ENCODE data around the gene GALNT18. TPM values are rescaled to one million over a fixed set of nuclear protein-coding genes. Genes with fewer than 3 reads are reported as not detected.
A peak's percentile ranks its signal among the peaks of the same experiment; 100 is the strongest.

Gene GALNT18
- 10 to 100 TPM; 26.9 to 29.0 (median 27.2) TPM for polyA plus RNA-seq (ENCODE audit: insufficient read length in 4 of 4)

DNA sequence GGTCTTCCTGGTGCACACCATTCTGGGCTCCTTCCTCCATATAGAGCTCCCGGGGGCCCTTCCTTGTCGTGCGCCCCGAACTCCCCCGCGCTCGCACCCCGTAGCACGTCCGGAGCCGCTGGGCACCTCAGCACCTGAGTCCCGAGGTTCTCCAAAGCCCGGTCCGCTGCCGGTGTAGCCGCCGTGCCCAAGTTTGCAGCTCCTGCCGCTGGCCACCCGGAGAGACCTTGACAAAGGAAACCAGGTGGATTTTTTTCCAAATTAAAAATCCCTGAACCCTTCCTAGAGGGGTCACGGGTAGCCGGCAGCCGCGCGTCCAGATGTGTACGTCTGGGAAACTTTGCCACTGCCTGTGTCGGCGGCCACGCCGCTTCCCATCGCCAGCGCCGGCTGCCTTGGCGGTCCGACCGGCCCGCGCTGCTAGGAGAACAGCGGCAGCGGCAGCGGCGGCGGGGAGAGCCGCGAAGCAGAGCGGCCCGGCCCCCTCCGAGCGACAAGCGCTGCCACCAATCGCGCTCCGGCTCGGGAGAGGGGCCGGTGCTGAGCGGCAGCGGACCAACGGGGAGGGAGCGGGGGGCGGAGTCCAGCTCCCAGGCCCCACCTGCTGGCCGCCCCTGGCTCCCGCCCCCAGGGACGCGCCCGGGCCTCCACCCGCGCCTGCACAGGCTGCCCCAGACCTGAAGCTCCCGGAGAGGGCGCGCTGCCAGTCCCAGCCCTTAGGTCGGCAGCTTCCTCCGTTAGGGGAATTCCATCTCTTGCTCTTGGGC lies at the start of gene GALNT18:
Gene GALNT18, minus strand, starts transcription at position 433 of the 767 bp plus-strand sequence.
- DNase-seq (ENCODE audit: low read depth in 4 of 4, low spot score in 3 of 4), result peak; percentile 82 to 89 (median 88)

DNA sequence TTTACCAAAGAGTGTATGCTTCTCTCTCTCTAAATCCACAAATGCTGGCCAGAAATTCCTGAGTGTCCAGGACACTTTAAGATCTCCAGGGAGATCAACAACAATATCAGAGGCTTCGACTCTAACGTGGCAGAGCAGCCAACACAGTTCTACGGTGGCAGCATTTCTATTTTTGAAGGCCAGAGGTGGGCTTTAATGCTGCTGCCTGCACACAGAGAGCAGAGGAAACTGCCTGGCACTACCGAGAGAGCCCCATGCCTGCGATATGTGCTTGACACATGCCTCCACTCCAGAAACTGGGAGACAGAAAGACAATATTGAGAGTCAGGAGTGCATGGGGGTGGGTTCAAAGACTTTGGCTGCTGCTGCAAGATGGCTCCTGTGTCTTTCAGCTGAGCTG lies 48.8 kb upstream of the GALNT18 start:
- no peak for DNase-seq (ENCODE audit: low read depth in 4 of 4, low spot score in 3 of 4)

DNA sequence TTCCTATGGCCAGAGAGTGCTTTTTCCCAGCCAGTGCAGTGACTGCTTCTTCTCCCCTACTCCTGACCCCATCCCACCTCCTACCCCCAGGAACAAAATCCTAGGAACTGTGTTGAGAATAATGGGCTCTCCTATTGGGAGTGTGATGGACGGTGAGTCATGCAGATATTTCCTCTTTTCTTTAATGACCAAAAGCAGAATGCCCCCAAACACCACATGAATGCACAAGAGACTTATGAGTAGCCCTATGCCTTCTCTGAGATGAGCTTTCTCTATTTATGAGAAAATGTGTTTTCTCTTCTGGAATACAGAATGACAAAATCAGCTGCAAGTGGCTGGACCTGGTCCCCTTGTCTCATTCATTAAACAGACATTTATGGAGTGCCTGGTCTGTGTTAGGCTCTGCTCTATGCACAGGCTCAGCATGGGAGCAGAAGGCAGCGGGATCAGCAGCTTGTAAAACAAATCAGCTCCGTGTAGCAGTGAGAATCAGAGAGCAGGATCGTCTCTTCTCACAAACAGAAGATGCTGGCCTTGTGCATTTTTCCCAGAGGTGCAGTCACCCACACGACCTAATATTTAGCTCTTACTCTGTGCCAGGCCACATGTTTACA lies 47.5 kb upstream of the GALNT18 start:
- DNase-seq (ENCODE audit: low read depth in 4 of 4, low spot score in 3 of 4), result no peak

DNA sequence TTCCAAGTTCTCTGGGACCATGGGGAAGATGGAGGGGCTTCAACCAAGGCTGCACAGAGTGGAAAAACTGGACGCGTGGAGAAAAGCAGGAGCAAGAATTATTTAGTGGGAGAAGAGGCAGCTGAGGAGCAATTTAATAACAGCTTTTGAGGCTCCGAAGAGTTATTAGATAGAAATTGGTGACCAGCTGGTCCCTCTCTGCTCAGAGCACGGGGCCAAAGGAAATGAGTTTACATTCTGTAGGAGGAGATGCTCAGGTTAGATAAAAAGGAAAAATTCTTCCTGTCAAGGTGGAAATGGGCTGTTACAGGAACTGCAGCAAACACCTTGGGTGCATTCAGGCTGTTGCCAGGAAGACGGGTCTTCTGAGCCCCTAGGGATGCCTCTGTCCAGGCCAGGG lies 47.0 kb upstream of the GALNT18 start:
- no peak for DNase-seq (ENCODE audit: low read depth in 4 of 4, low spot score in 3 of 4)

DNA sequence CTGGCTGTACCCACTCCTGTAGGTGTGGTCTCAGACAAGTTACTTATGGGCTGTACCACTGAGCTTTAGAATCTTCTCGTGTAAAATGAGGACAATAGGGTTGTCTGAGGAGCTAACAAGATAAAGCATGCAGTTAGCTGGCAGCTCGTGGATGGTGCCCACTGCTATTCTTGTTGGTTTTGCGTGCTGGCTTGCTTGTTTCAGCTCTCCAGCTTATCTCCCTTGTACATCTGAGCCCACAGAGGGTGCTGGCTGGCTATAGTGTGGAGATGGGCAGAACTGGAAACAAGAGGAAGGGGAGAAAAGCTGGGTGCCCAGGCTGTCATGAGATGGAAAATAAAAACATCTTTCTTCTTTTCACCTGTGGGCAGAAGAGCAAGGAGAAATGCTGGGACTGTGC lies 46.5 kb upstream of the GALNT18 start:
- no peak for DNase-seq (ENCODE audit: low read depth in 4 of 4, low spot score in 3 of 4)

DNA sequence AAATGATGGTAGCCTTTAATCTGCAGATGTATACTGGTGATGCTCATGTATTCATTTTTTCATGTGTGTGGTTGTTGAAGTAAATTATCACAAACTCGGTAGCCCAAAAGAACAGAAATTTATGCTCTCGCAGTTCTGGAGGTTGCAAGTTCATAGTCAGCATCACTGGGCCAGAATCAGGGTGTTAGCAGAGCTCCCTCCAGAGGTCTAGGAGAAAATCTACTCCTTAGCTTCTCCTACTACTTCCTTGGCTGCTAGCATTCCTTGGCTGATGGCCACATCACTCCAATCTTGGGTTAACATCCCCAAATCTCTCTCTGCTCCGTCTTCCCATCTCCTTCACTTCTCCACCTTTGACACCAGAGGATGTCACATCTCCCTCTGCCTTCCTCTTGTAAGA lies 45.3 kb upstream of the GALNT18 start:
- DNase-seq (ENCODE audit: low read depth in 4 of 4, low spot score in 3 of 4), result no peak

DNA sequence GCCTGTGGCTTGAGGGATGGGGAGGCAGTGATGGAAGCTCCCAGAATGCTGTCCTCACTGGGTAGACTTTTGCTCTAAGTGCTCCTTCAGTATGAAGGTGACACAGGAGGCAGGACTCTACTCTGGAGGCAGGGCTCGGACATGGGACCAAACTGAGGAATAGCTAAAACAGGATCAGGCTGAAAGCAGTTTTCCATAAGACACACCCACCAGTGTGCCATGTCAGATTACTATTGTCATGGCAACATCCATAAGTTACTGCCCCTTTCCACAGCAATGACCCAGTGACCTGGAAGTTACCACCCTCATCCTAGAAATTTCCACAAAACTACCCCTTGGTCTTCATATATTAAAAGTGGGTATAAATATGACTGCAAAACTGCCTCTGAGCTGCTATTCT lies 43.6 kb upstream of the GALNT18 start:
- no peak for DNase-seq (ENCODE audit: low read depth in 4 of 4, low spot score in 3 of 4)

DNA sequence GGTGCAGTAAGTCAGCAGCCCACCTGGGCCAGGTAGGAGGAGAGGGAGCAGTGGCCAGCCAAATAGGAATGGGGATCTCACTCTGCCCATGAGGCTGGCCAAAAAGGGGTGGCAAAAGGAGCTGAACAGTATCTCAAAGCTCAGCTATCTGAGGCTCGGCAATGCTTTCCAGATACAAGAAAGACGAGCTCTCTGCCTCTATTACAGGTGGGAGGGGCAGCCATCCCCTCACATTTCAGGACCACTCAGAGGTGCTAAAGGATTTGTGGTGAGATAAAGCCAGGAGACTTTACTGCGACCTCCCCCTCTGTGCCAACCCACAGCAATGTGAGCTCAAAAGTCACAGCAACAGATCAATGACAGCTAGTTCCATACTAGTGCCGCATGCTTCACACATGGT lies 42.1 kb upstream of the GALNT18 start:
- no peak for DNase-seq (ENCODE audit: low read depth in 4 of 4, low spot score in 3 of 4)

DNA sequence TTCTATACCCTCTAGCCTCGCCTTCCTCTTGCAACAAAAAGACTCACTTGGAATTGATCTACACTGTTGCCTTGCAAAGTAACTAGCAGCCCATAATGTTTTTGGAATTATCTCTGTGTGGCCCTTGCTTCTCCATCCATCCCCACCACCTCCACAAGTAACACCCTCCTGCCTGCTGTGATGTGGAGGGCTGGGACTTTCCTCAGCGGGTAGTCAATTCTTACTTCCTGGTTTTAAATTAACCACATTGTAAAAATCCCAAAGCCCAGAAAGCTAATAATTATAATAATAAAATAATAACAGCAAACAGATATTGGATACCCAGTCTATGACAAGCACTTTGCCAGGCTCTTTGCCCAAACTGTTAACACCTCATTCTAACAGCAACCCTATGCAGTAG lies 40.8 kb upstream of the GALNT18 start:
- no peak for DNase-seq (ENCODE audit: low read depth in 4 of 4, low spot score in 3 of 4)

DNA sequence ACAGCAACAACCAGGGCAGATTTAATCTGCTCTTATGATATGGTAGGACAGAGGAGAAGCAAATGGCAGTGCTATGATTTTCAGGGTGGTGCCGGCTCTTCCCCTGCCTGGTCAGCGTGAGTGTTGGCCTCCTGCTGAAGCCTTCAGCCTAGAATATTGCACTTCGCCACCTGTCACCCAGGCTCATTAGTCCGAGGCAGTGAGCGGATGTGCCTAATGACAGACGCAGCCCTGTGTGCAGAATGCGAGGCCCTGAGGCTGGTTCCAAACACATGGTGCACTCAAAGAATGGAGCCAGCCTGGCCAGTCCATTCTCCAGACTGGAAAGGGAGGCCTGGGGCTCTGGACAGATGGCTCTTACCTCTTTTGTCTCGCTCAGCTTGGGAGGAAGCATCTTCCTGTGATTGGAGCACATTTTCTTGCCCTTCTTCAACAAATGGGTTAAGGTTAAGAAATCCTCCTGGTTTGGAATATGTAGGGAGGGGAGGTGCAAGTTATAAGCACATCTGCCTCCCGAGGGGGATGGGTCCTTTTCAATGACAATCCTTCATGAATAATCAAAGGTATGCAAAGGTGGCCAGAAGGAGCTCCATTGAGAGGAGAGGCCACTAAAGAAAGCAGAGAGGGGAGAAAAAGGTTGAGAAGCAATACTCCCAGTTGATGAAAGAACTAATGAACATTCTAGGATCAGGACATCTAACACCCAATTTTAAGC lies 39.7 kb upstream of the GALNT18 start:
- DNase-seq (ENCODE audit: low read depth in 4 of 4, low spot score in 3 of 4), result no peak

DNA sequence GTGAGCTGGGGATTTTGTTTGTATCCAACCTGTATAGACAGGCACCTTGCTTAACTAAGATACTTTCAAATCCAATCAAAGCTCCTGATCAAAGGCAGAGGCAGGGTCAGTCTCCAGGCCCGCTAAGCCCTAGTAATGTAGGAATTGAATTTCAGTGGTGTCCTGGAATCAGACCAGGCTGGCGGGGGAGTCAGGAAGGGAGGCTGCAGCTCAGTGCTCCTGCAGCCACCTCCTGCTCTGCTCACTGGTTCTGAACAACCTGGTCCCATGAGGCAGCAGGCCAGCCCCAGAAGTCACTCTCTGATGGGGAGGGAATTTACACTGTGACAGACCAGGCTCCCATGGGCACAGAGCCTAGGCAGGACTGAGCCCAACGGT lies 38.5 kb upstream of the GALNT18 start:
- DNase-seq (ENCODE audit: low read depth in 4 of 4, low spot score in 3 of 4), result peak in 3 of 4 donors; percentile 12 to 57 (median 22)

DNA sequence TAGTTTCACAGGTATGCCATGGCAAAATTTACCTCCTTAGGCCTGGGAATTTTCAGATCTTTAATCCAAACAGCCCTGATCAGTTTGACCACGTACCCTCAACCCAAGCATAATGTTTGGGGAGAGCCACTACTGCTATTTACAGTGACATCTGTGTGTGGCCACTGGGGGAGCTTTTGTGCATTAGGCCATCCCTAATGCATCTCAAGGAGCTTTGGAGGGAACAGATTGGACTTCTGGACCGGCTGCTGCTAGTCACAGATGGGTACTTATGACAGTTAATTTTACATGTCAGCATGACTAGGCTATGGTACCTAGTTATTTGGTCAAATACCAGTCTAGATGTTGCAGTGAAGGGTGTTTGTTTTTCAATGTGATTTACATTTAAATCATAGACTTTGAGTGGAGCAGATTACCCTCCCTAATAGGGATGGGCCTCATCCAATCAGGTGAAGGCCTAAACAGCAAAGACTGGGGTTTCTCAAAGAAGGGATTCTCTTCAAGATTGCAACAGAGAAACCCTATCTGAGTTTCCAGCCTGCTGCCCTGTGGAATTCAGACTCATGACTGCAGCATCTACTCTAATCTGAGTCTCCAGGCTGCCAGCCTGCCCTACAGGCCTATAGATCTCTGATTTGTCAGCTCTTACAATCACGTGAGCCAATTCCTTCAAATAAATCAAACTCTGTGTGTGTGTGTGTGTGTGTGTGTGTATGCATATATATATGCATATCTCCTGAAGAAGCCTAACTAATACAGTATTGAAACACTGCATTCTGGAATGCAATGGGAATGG lies 38.0 kb upstream of the GALNT18 start:
- no peak for DNase-seq (ENCODE audit: low read depth in 4 of 4, low spot score in 3 of 4)

DNA sequence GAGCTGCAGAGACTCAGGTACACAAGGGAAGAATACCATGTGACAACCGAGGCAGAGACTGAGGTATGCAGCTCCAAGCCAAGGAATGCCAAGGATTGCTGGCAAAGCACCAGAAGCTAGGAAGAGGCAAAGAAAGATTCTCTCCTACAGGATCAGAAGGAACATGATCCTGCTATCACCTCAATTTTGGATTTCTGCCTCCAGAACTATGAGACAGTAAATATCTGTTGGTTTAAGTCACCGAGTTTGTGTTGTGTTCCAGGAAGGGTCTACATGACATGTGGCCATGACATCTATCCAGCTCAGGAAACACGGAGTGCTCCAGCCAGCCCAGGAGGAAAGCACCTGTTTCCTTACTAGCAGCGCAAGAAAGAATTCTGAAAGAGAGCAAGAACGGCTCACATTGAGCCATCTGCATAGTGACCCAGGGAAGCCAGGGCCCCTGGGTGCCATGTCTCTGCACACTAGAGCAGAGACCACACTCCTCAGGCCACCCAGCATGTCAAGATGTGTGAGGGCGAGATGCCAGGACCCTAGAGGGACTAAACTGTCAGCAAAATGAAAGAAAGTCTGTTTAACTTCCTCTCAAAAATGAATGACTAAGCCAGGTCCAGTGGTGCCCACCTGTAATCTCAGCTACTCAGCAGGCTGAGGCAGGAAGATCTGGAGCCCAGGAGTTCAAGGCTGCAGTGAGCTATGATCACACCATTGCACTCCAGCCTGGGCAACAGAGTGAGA lies 35.6 kb upstream of the GALNT18 start:
- DNase-seq (ENCODE audit: low read depth in 4 of 4, low spot score in 3 of 4), result no peak

DNA sequence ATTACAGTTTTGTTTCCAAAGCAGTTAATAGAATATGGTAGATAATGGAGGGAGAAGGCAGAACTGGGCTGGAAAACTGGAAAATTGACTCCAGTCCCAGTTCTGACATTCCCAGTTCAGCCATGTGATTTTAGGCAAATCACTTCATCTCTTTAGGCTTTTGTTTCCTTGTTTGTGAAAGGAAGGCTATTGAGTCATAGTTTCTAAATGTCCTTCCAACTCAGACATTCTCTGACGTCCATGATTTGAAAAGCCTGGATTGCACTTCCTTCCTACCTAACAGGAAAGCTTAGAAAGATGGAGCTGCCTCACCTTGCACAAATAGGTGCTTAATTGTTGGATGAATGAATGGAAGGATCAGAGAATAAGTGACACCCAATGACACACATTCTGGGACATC lies 19.8 kb upstream of the GALNT18 start:
- DNase-seq (ENCODE audit: low read depth in 4 of 4, low spot score in 3 of 4), result no peak

DNA sequence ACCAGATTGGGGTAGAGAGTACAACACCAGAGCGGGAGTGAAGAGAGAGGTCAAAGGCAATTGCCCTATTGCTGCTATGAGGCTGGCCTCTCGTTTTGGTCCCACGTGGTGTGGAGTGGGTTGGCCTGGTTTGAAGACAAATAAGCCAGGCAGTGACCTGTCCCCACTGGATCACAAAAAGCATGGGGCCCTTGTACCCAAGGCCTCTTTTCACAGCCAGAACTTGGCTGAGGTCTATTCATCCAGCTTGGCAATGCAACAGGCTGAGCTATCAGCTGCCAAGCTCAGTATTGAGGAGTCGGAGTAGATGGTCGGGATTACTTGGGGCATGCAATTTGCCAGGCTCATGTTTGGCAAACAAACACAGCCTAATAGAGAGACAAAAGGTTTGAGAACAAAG lies 19.2 kb upstream of the GALNT18 start:
- DNase-seq (ENCODE audit: low read depth in 4 of 4, low spot score in 3 of 4), result no peak

DNA sequence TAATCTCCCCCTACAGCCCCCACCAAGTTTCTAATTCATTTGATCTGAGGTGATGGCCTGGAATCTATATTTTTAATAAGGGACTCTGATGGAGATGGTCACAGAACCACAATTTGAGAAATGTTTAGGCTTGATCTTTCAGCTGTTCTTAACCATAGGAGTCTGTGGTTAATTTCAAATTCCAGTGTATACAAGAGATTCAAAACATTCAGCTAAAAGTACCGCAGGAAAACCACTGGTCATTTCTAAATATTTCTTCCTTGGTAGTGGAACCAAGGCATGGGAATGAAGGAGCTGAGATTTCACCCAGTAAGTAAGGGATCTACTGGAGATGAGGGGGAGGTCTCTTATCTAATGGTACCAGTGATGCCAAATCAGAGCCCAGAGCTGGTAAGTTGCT lies 18.3 kb upstream of the GALNT18 start:
- no peak for DNase-seq (ENCODE audit: low read depth in 4 of 4, low spot score in 3 of 4)

DNA sequence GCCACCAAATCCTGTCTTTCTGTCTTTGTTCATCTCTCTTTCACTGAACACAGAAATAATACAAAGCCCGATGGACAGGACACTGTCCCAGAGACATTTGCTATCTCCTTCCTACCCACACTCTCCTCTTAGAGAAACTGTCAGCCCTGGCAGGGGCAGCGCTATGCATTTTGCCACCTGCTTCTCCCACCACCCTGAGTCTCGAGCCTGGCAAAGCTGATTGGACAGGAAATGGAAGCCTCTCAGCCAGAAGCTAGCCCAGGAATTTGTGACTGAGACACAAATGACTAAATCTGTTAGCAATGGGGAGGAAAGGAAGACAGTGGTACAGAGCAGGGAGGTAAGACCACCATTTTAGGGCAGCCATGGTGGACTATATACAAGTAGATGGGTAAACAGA lies 14.9 kb upstream of the GALNT18 start:
- no peak for DNase-seq (ENCODE audit: low read depth in 4 of 4, low spot score in 3 of 4)

DNA sequence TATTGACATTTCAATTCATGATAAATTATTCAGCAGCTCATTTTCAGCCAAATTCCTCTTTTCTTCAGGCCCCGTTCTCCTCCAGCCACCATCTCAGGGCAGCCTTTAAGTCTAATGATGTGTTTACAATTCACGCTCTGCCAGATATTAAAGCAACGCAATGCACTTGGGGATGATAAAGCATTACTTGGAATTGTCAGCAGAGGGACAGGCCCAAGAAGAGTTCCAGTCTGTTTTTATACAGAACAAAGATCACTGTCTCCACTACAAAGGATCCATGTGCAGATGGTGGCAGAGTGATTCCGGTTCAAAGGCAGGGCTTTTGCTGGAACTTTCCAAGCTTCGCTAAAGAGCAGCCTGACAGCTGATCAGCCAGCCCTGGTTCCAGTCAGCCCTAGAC lies 13.6 kb upstream of the GALNT18 start:
- DNase-seq (ENCODE audit: low read depth in 4 of 4, low spot score in 3 of 4), result no peak

DNA sequence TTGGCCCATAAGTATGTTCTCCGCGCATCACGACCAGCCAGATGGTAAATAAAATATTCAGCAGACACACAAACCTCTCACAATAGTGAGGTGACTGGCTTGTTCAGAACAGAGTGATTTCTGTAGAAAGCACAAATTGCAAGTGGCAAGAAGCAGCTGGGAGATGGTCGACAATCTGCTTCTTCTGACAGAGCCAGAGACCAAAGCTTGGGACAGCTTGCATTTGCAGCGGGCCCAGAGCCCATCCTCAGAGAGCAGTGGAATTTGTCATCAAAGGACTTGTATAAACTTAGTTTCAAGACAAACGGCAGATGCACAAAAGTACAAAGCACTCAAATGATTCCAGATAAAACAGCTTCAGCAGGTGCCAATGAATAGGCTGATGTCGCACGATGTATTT lies 7.6 kb upstream of the GALNT18 start:
- no peak for DNase-seq (ENCODE audit: low read depth in 4 of 4, low spot score in 3 of 4)

DNA sequence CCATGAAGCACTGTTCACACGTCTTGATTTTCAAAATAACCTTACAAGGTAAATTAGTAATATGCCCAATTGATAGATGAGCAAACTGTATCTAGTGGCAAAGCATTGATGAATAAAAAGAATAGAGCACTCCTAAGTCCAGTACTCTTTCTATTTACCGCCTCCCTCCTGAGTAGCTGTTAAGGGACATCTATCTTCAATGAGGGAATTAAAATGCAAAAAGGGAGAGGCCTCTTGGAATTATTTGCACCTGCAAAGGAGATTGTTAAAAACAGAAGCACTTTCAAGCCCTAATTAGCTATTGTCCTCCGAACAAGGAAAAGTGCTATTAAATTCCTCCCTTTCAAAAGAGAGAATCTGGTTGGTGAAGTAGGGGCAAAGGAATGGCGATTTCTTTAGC lies 6.8 kb upstream of the GALNT18 start:
- DNase-seq (ENCODE audit: low read depth in 4 of 4, low spot score in 3 of 4), result no peak
